ENCODE results near the gene ACOXL. TPM values are rescaled to one million over a fixed set of nuclear protein-coding genes. Genes with fewer than 3 reads are reported as not detected.

ACOXL gene
- total and polyA plus RNA-seq, 2 experiments from 2014 or later = not detected

DNA sequence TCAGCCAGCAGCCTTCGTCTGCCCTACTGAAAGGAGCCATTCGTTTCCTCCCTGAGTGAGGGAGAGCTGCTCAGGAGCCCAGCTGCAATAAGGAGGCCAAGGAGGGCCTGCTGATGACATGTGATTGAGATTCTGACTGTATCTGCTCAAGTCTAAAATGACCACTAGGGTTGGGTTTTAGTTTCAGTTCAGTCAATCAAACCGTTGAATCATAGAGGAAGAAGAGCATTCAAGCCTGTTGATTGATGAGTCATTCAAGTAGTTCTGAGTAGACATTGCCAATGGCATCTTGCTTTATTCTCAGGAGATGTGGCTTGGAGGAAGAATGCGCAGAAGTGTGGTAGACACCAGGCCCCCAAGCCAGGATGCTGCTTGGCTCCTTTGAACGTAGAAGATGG lies 368.4 kb downstream of the ACOXL start:
- H3K36me3 ChIP-seq (ENCODE audit: low read depth) = no peaks in the 10 kb centered on the region
- in situ Hi-C loops (cut with MboI) = loop anchor here (25.0 kb wide), 1 partner anchor 587 kb away; no protein-coding TSS in a partner anchor
- H4K20me1 ChIP-seq (ENCODE audit: insufficient read depth) = no peaks in the 10 kb centered on the region
- H3K27ac ChIP-seq = no peak overlapping the region
- H3K4me1 ChIP-seq (ENCODE audit: insufficient read depth) = no peaks in the 10 kb centered on the region
- DNase-seq = no peak
- H3K9me3 ChIP-seq (ENCODE audit: low read depth) = no peaks in the 10 kb centered on the region
- H2AFZ ChIP-seq = no peak overlapping the region
- no peaks in the 10 kb centered on the region for H3K79me2 ChIP-seq (ENCODE audit: insufficient read depth)
- H3K27me3 ChIP-seq (replicated peaks; ENCODE audit: insufficient read depth) = peaks cover 57% of the 10 kb centered on the region
- no peak overlapping the region for H3K9ac ChIP-seq
- no peak overlapping the region for H3K4me2 ChIP-seq (ENCODE audit: unreplicated experiment)
- peaks cover 4% of the 10 kb centered on the region; the same call in 1 of the 2 replicates for H3K9me2 ChIP-seq (ENCODE audit: insufficient read depth)
- H3K4me3 ChIP-seq = no peak overlapping the region
- no peak for TF ChIP-seq EZH2phosphoT487 (IDR thresholded peaks at IDR 0.05; ENCODE audit: insufficient read depth, low read depth)
- no peak for TF ChIP-seq EZH2 (IDR thresholded peaks at IDR 0.05; ENCODE audit: insufficient read depth, poor library complexity, severe bottlenecking)
- 82 to 90% methylated on average over 5 of the region's 5 CpGs for WGBS, 2 experiments (ENCODE audit: low coverage in 1 of 2, low lambda C conversion rate in 2 of 2, missing lambda C conversion rate in 2 of 2)
- H3F3A ChIP-seq (ENCODE audit: insufficient read depth) = no peaks in the 10 kb centered on the region

GRCh38 chr2:111101592-111101991 lies 369.2 kb downstream of the ACOXL start:
- in situ Hi-C loops (cut with MboI) = loop anchor here (25.0 kb wide), 1 partner anchor 586 kb away; no protein-coding TSS in a partner anchor
- no peak overlapping the region for H2AFZ ChIP-seq
- peaks cover 4% of the 10 kb centered on the region; the same call in 1 of the 2 replicates for H3K9me2 ChIP-seq (ENCODE audit: insufficient read depth)
- H3K27me3 ChIP-seq (replicated peaks; ENCODE audit: insufficient read depth) = peaks cover 51% of the 10 kb centered on the region; the same call in 1 of the 2 replicates
- H3K4me2 ChIP-seq (ENCODE audit: unreplicated experiment) = no peak overlapping the region
- no peak overlapping the region for H3K9ac ChIP-seq
- H3K79me2 ChIP-seq (ENCODE audit: insufficient read depth) = no peaks in the 10 kb centered on the region
- TF ChIP-seq EZH2 (IDR thresholded peaks at IDR 0.05; ENCODE audit: insufficient read depth, poor library complexity, severe bottlenecking) = no peak
- no peak for TF ChIP-seq EZH2phosphoT487 (IDR thresholded peaks at IDR 0.05; ENCODE audit: insufficient read depth, low read depth)
- no peak for DNase-seq
- 49% methylated on average over 2 of the region's 2 CpGs for WGBS, 2 experiments (ENCODE audit: low coverage in 1 of 2, low lambda C conversion rate in 2 of 2, missing lambda C conversion rate in 2 of 2)
- no peaks in the 10 kb centered on the region for H4K20me1 ChIP-seq (ENCODE audit: insufficient read depth)
- no peaks in the 10 kb centered on the region for H3K36me3 ChIP-seq (ENCODE audit: low read depth)
- no peaks in the 10 kb centered on the region for H3K4me1 ChIP-seq (ENCODE audit: insufficient read depth)
- no peak overlapping the region for H3K4me3 ChIP-seq
- H3K9me3 ChIP-seq (ENCODE audit: low read depth) = no peaks in the 10 kb centered on the region
- no peaks in the 10 kb centered on the region for H3F3A ChIP-seq (ENCODE audit: insufficient read depth)
- no peak overlapping the region for H3K27ac ChIP-seq

GRCh38 chr2:111102216-111102615 lies 369.8 kb downstream of the ACOXL start:
- H3K27ac ChIP-seq = no peak overlapping the region
- 70 to 82% methylated on average over 2 of the region's 2 CpGs for WGBS, 2 experiments (ENCODE audit: low coverage in 1 of 2, low lambda C conversion rate in 2 of 2, missing lambda C conversion rate in 2 of 2)
- in situ Hi-C loops (cut with MboI) = loop anchor here (25.0 kb wide), 1 partner anchor 585 kb away; no protein-coding TSS in a partner anchor

DNA sequence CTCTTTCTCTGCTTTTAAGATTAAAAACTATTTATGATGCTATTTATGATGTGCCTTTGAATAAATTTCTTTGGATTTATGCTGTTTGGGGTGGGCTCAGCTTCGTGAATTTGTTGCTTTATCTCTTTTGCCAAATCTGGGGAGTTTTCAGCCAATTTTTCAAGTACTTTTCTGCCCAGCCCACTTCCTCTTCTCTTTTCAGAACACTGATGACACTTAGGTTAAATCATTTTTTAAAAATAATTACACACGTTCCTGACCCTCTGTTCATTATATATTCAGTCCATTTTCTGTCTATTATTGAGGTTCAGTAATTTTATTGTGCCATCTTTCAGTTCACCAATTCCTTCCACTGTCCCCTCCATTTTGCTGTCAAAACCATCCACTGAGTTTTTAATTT lies 373.6 kb downstream of the ACOXL start:
- no peak for DNase-seq
- Histone ChIP-seq H3K79me2 (ENCODE audit: insufficient read depth) (no peaks in the 10 kb centered on the region), H3K27me3 (replicated peaks; ENCODE audit: insufficient read depth) (peaks cover 22% of the 10 kb centered on the region; the same call in 1 of the 2 replicates), H4K20me1 (ENCODE audit: insufficient read depth) (no peaks in the 10 kb centered on the region), H3K27ac (no peak overlapping the region), H3K9me3 (ENCODE audit: low read depth) (no peaks in the 10 kb centered on the region), H3K9ac (no peak overlapping the region), H2AFZ (no peak overlapping the region), H3K9me2 (ENCODE audit: insufficient read depth) (peaks cover 4% of the 10 kb centered on the region; the same call in 1 of the 2 replicates), H3K4me1 (ENCODE audit: insufficient read depth) (no peaks in the 10 kb centered on the region), H3K4me3 (no peak overlapping the region), H3K4me2 (ENCODE audit: unreplicated experiment) (no peak overlapping the region), H3F3A (ENCODE audit: insufficient read depth) (no peaks in the 10 kb centered on the region), H3K36me3 (ENCODE audit: low read depth) (no peaks in the 10 kb centered on the region)
- in situ Hi-C loops (cut with MboI) = loop anchor here (25.0 kb wide), 1 partner anchor 581 kb away; no protein-coding TSS in a partner anchor
- TF ChIP-seq EZH2 (IDR thresholded peaks at IDR 0.05; ENCODE audit: insufficient read depth, poor library complexity, severe bottlenecking) (no peak), EZH2phosphoT487 (IDR thresholded peaks at IDR 0.05; ENCODE audit: insufficient read depth, low read depth) (no peak)
- WGBS, 2 experiments (ENCODE audit: low coverage in 1 of 2, low lambda C conversion rate in 2 of 2, missing lambda C conversion rate in 2 of 2) = 8 to 11% methylated on average over 2 of the region's 2 CpGs

More at GRCh38 chr2:111102216-111102615, 369.8 kb downstream of the ACOXL start:
- peaks cover 47% of the 10 kb centered on the region; the same call in 1 of the 2 replicates for H3K27me3 ChIP-seq (replicated peaks; ENCODE audit: insufficient read depth)
- H3K4me1 ChIP-seq (ENCODE audit: insufficient read depth) = no peaks in the 10 kb centered on the region
- no peaks in the 10 kb centered on the region for H4K20me1 ChIP-seq (ENCODE audit: insufficient read depth)
- H2AFZ ChIP-seq = no peak overlapping the region
- H3K36me3 ChIP-seq (ENCODE audit: low read depth) = no peaks in the 10 kb centered on the region
- H3K9ac ChIP-seq = no peak overlapping the region
- DNase-seq = no peak
- TF ChIP-seq EZH2phosphoT487 (IDR thresholded peaks at IDR 0.05; ENCODE audit: insufficient read depth, low read depth) (no peak), EZH2 (IDR thresholded peaks at IDR 0.05; ENCODE audit: insufficient read depth, poor library complexity, severe bottlenecking) (no peak)
- no peak overlapping the region for H3K4me2 ChIP-seq (ENCODE audit: unreplicated experiment)
- H3K9me3 ChIP-seq (ENCODE audit: low read depth) = no peaks in the 10 kb centered on the region
- H3K9me2 ChIP-seq (ENCODE audit: insufficient read depth) = peaks cover 4% of the 10 kb centered on the region; the same call in 1 of the 2 replicates
- no peaks in the 10 kb centered on the region for H3F3A ChIP-seq (ENCODE audit: insufficient read depth)
- H3K4me3 ChIP-seq = no peak overlapping the region
- H3K79me2 ChIP-seq (ENCODE audit: insufficient read depth) = no peaks in the 10 kb centered on the region
